Stimulated activated CD4-positive, alpha-beta T cell treated with anti-CD3 and anti-CD28 coated beads, TNF-alpha, amount 100 ng/mL, for 1 hour (primary cell): Measurements from ENCODE around the gene KCNMA1.

ENCODE experiments used
- DNase-seq, 3 donors: peaks; one replicate each; pipeline ENCODE4 v3.0.0-alpha.2; 2020; ENCODE audit warnings: low read depth in 3 of 3, low spot score in 1 of 3

KCNMA1 gene

DNA sequence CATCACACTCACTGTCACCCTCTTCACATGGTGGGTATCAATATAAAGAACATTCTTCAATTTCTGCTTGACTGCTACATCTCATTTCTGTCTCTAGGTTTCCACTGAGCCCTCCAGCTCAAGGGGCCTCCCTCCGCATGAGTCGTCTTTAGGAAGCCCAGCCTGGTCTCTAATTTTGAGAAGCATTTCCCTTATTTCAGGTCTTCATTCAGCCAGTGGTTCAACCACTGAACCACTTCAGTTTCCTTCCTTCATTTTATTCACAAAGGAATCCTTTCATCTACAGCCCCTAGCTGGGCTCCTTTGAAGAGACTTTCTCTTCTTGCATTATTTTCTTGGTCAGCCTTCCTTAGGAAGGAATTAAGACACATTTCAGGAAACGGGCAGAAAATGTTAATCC lies 257.4 kb downstream of the KCNMA1 start:
- DNase-seq = no peak

DNA sequence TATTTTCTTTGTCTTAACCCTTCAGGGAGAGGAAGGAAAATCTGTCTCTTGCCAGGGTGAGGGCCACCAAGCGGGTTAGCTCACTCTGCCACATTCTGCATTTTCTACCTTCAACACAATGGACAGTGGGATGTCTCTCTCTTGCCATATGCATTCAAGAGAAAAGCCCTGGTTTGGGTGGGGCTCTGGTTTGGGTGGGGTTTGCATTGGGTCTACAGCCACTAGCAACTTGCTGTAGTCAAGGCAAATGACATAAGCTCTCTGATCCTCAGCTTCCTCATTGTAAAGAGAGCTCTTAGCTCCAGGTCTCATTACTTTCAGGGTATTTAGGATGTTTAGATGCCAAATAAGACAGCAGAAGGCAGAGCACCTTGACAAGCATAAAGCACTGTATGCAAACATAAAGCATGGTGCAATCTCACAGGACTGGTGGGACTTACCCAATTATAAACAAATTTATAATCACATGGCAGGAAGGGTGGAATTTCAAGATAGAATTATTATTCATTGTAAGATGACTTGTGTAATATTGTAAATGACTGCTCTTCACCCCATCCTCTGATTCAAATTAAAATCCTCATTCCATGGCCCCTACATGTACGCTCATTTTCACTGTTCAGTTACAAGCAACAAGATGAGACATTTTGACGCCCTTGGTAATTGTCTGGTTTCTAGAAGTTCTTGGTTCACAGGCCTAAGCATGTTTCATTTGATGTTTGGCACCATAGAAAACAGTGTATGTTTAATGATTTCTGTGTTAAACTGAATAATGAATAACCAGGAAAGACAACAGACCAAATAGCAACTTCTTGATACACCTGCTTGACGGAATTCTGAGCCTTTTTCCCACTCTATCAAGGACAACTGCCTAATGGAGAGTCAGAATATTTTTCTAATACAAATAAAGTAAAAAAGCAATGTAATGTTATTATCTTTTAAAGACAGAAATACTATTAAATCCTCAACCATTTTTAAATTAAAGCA lies 258.9 kb downstream of the KCNMA1 start:
- no peak for DNase-seq

DNA sequence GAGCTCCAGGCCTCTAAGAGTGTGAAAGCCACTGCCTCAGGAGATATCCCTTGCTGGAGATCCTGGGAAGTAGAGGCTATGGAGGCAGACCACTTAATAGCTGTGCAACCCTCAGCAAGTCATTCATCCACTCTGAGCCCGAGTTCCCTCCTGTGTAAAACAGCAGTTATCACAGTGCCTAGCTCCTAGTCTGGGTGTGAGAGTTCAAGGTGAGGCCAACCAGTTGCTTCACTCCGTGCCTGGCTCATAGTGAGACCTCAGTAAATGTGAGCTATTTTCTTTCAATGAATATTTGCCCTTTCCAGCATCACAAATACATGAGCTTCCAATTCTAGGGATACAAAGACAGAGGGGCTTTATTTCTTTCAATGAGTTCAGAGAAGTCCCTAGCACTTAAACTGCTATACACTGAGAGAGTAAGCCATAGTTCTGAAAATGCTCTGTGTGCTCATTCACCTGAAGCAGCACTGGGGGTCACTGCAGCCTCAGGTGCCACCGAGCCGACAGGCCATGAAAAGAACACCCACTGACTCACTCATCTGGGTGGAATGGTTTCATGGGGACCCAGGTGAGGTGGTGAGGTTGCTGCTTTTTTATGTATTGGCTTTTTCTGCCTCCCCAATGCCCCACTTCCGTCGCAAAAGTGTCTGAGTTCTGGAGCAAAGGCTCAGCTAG lies 259.8 kb downstream of the KCNMA1 start:
- no peak for DNase-seq

DNA sequence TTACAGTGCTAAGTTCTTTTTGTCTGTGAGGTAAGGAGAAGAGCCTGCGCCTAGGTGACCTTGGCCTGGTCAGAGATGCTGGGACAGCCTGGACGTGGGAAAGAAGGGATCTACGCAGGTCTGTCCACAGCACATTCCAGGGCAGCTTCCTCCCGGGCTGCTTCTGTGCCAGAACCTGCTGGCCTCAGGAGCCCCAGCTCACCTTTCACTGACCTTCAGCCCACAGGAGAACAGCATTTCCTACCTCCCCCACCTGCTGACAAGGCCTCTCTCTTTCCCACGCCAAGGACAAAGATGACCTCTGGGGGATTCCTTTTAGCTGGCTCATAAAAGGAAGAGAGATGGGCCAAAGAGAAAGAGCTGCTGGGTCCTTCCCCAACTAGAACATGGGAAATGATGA lies 260.6 kb downstream of the KCNMA1 start:
- DNase-seq = no peak

DNA sequence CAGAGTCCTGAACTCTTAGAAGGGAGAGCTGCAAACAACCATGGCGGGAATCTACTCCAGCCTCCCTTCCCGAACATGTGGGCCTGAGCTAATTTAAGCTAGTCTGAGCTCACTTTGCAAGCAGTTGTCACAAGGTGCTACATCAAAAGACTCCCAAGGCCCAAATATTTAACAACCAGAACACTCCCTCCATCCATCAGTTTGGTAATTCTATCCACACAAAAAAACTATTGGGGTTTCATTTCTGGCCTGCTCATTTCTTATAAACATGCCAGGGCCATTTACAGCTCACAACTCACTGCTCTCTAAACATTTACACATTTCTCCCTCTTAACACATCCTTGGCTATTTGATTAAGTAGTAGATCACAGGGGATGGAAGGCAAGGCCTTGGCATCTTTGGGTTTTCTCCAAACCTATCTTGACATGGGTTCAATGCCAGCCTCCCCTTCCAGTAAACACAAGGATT lies 263.4 kb downstream of the KCNMA1 start:
- no peak for DNase-seq

DNA sequence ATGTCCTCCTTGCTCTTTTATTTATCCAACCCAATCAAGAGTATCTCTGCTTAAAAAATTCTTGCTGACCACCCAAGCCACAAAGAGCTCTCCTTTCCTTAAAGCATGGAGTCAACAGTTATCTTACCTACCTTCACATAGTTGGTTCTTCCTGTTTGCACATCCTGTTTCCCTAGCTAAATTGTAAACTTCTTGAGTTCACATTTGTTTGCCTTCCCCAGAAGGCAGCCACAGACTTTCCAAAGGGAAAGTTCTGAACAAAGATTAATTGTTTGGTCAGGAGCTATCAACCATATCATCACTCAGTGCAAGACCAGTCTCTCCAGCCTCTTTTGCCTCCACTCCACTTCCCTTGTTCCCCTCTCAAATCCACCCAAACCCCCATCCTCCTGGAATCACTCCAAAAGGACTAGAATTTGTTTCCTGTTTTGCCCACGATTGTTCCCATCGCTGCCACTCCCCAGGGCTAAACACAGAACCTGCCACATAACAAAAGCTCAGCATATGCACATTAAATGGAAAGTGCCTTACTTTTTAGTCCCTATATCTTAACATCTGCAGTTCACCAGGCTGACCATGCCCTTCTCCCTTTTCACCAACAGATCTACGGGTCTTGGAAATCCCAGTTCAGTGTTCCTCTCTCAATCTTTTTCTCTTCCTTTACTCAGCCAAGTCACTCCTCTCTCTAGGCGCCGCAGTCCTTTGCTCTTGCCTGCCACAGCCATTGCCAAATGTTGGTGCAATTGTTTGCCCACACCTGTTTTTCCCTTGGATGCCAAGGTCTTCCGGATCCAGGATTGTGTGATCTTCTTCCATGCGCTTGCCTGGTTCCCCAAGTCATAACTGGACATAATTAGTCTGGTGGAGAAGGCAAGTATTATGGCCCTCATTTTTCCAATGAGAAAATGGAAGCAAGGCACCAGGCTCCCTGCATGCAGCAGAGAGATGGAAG lies 265.5 kb downstream of the KCNMA1 start:
- DNase-seq = no peak

DNA sequence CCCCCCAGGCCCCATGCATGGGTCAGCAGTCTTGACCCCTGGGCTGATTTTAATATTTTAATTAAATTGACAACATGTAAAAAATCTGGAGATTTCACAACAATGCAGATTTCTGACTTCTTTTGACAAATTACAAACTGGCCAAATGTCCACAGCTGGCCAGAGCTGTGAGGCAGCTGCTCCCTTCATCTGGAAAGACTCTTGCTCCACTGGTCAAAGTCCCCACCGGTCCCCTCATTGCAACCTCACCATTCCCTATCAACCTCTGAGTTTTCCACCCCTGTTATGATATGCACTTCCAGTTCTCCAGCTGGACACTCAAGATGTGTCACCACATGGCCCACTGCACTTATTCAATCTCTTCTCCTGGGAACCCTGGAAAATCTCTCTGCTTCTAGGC lies 266.2 kb downstream of the KCNMA1 start:
- DNase-seq = no peak

DNA sequence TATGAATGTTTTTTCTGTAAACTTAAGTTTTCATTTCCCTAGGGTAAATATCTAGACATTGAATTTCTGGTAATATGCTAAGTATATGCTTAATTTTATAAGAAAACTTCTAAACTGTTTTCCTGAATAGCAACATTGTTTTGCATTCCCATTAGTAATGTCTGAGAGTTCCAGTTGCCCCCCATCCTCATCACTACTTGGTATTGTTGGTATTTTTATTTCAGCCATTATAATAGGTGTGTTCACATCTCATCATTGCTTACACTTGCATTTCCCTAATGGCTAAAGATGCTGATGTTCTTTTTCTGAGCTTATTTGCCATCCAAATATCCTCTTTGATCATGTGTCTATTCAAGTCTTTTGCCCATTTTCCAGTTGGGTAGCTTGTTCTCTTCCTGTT lies 269.6 kb downstream of the KCNMA1 start:
- DNase-seq = no peak

DNA sequence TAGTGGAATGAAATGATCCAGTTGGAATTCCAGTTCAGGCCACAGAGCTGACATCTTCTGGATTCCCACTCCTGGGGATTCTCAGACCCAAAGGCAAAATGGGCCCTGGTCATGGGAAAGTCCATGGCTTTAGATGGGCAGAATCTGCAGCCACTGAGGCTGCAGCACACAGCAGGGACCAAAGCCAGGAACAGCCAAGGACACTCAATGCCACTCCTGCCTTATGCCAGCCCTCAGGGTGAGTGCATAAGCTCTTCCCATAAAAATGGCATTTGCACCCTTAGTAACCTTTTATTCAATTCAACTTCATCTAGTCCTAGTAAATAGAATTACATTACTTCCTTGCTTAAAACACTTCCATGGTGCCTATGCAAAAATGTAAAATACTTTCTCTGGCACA lies 274.4 kb downstream of the KCNMA1 start:
- DNase-seq = no peak

DNA sequence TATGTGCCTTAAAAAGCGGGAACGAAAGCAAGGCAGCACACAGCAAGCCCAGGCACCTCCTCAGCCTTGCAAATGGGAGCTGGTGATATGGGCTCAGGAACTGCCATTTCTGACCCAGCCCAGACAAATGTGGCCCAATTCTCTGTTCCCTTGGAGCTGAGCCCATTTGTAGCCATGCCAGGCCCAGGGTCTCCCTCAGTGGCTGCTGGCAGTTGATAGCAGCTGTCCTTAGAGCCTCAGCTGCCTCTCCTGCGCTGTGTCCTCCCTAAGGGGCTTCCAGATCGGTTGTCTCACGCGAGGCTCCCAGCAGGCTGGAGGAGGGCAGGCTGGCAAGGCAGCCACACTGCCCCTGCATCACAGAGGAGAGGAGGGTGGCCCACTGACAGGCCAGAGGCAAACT lies 275.8 kb downstream of the KCNMA1 start:
- no peak for DNase-seq

DNA sequence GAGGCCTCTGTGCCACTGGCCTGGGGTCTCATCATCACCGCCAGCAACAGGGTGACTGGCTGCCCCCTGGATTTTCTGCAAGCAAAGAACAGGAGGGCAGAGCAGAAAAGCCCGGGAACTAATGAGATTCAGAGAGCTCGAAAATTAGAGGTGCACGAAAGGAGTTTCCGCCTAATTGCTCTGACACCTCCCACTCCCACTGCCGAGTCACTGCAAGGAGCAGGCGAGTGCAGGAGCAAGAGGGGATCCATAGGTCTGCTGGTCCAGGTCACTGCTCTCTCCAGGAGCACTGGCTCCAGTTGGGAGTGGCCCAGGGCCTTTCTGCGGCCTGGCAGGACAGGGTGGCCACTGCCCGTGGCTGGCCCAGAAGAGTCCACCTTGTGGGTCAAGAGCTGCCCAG lies 276.2 kb downstream of the KCNMA1 start:
- no peak for DNase-seq

DNA sequence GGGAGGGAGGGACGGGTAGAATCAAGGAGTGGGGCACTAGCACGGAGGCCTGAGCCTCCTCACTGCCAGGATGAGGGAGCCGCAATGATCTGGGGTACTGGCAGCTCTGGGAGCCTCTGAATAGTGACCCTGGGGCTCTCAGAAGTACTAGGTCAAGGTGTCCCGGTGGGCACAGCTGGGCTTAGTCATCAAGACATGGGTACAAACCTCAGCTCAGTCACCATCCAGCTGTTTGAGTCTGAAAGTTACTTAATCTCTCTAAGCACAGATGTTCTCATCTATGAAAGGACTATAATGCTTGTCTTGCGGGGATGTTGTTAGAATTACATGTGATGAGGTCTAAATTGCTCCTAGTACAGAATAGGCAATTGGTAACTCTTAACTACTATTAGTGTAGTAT lies 276.8 kb downstream of the KCNMA1 start:
- DNase-seq = no peak

DNA sequence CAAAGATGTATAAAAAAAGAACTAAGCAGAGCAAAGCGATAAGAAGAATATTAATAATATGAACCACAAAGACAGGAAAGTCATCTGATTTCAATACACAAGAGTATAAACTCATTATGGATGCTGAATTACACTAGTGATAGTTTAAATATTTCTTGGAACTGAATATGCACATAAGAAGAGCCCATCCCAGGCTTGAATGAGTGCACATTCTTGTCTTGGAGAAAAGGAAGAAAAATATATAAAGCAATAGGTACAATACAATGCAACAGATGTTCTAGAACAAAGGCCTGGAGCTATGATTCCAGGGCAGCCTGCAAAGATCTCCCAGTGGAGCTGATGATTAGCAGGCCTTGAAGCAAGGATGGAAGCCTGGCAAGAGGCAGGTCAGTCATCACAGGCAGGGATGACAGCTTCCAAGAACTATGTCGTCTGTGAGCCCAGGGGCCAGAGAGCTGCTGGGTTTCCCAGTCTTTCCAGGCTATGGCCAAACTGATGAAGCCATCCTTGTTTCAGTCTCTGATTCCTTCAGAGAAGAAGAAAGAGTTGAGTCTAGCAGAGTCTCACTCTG lies 277.6 kb downstream of the KCNMA1 start:
- no peak for DNase-seq

DNA sequence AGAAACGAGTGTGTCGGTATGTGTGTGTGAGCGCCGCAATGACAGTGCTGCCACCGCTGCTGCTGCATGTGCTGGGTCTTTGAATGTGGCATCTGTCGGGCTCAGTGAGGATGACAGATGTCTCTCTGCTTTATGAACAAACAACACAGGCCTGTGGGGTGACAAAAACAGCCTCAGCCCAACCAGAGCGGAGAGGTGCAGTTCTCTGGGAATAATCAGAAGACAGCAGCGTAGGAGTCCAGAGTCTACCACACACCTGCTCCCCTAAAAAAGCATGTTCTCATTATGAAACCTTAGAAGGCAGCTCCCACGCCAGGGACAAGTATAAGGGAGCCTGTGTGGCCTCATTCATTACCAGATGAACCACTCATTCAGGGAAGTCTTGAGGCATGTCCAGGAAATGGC lies 278.3 kb downstream of the KCNMA1 start:
- no peak for DNase-seq

DNA sequence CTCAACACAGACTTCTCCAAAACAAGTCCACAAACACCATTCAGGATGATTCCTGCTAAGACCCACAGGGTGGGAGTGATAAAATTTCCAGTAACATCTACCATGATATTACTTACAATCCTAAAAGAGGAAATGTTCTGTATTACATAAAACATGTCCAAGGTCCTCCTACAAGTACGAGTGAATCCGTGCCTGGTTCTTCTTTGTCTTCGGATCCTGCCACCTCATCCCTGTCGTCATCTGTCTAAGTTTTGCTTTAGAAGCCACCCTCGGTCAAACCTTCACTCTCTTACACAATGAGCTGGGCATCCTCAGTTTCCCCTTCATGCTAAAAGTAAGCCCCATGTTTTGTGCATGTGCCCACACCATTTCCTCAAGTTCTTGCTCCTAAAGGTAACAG lies 279.0 kb downstream of the KCNMA1 start:
- DNase-seq = no peak

DNA sequence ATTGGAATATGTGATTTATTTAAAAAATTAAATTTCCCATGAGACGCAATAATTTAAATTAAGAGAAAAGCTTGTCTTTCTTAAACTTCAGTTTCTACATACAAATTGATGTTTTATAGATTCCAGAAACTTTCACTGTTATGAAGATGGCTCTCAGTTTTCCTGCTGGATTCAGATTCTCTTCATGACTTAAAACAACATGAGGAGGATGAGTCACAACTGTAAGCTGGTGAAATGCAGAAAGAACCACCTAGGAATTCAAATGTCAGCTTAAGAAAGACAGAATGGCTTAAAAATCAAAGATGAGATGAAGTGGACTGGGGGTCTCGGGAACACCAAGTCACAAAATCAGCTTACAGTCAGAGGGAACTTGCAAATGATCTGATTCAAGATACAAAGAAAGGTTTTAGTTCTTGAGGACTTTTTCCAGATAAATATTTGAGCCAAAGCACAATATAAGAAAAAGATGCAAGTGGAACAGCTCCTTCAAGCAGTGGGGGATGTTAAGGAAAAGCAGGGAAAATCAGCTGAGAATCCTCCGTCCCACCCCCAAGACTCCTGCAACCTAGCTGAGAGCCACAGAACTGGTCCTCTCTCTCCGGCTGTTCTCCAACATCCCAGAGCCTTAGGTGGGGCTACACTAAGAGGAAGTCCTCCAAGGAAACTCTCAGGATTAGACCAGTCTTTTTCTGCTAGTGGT lies 279.8 kb downstream of the KCNMA1 start:
- no peak for DNase-seq

DNA sequence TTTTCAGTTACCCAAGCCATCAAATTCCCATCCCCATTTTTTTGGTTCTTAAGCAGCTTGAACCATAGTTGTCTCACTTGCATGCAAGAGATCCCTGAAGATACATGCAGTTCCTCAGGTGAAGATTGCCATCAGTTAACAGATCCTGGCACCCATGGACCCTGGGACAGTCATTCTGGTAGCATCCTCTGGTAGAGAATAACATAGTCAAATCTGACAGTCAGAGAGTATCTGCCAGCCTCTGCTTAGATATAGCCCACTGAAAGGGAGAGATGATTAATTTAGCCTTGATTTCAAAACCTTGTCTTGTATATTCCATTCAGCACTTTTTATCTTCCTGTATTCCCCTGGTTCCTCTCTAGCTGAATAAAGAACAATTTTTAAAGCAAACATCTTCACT lies 280.4 kb downstream of the KCNMA1 start:
- DNase-seq = no peak

DNA sequence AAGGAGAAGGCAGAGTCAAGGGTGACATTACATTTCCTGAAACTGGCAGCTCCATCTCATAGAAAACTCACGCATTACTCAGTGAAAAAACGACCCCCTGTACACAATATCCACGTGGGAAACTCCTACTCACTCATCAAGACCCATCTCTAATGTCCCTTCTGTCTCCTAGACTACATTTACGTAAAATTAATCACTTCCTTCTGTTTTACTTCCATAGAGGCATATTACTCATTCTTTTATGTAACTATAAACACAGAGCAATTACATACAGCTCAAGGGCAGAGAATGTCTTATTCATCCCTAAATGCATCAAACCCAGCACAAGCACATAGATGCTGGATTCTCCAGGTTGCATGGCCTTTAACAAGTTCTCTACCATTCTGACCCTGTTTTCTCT lies 281.8 kb downstream of the KCNMA1 start:
- no peak for DNase-seq

DNA sequence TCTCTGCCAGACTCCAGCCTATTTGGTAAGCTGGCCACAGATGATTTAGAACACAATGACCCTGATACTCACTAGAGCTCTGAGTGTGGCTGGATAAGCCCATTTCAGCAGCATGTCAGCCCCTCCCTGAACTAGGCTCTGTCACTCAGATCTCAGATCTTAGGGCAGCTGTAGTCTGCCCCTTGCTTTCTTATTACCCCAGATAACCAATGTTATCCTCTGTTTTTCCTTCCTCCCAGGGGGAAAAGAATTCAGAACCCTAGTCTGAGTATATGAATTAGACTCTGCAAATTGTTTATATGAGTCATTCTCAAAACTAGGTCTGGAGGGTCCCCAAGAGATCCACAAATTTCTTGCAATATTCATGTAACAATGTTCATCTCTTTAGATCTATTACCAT lies 286.2 kb downstream of the KCNMA1 start:
- DNase-seq = no peak

DNA sequence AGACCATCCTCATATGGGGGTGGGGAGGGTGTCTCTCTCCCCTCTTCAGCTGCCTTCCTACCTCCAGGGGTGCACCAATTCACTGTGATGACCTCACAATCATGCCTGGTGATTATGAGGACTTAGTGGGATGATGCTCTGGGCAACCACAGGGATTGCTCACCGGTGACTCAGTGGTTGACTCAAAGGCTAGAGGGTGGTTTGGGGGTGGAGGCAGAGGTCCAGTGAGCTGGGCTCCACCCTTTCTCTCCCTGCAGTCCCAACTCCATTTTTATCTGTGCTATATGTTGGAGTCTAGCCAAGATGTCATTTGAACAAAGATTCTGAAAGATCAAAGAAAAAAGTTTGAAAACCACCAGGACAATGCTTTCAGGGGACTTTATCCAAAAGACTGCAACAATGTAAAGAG lies 286.9 kb downstream of the KCNMA1 start:
- no peak for DNase-seq
